Calu3 (cell line): ENCODE results near the gene OR8K3. TPM values are rescaled to one million over a fixed set of nuclear protein-coding genes. Genes with fewer than 3 reads are reported as not detected.

Experiments used
- Bru-seq: library from RNA; stranded (reverse); fragments of 400-500 nt; gene quantifications from one replicate; lab custom pipeline; 2021; lab: Mats Ljungman, UMichigan
- BruChase-seq, 2 experiments: library from RNA; stranded (reverse); fragments of 400-500 nt; gene quantifications; one replicate each; lab custom pipeline; 2021; lab: Mats Ljungman, UMichigan
- BruUV-seq: library from RNA; stranded (reverse); fragments of 400-500 nt; replicated peaks from 2 replicates; lab custom pipeline; 2021; lab: Mats Ljungman, UMichigan
- CTCF ChIA-PET: fragments of 300-600 bp; sonication (Branson Sonifier 250); formaldehyde crosslinking; loops from one replicate; lab custom pipeline; 2022; ENCODE audit warnings: antibody characterized with exemption; lab: Charles Lee
- DNase-seq: peaks from one replicate; pipeline ENCODE4 v3.0.0; 2022
- H3K27ac Mint-ChIP-seq: one replicate; pipeline ENCODE4 v1.8.0; 2022; ENCODE audit warnings: mixed read lengths; ENCODE audit not compliant: unreplicated experiment
- H3K27me3 Mint-ChIP-seq: one replicate; pipeline ENCODE4 v1.8.0; 2022; ENCODE audit warnings: mixed read lengths; ENCODE audit not compliant: unreplicated experiment
- H3K36me3 Mint-ChIP-seq: one replicate; pipeline ENCODE4 v1.8.0; 2022; ENCODE audit warnings: mild to moderate bottlenecking, moderate library complexity, mixed read lengths; ENCODE audit not compliant: insufficient read depth, unreplicated experiment
- H3K4me1 Mint-ChIP-seq: one replicate; pipeline ENCODE4 v1.8.0; 2022; ENCODE audit warnings: mild to moderate bottlenecking, low read depth, mixed read lengths; ENCODE audit not compliant: unreplicated experiment
- H3K4me3 Mint-ChIP-seq: one replicate; pipeline ENCODE4 v1.8.0; 2022; ENCODE audit warnings: mild to moderate bottlenecking, low read depth, moderate library complexity, mixed read lengths; ENCODE audit not compliant: unreplicated experiment
- H3K9me3 Mint-ChIP-seq: one replicate; pipeline ENCODE4 v1.8.0; 2022; ENCODE audit warnings: low read depth, mixed read lengths; ENCODE audit not compliant: unreplicated experiment
- intact Hi-C: fragments of 100-400 bp; cut with micrococcal nuclease; formaldehyde crosslinking; loops from one replicate; pipeline ENCODE4 v1.10.0; 2022; ENCODE audit not compliant: unreplicated experiment
- long read RNA-seq: library from polyadenylated mRNA; stranded (forward); transcript quantifications from one replicate; pipeline ENCODE4 v2.0.0, GENCODE V29; 2022
- total RNA-seq: library from RNA; stranded (reverse); gene quantifications from 2 replicates; pipeline ENCODE4 v1.2.3, GENCODE V29; 2022
- TF ChIP-seq, protein P1 (sequence below): fragments of 200-600 bp; IDR thresholded peaks from one replicate; pipeline ENCODE4 v1.8.0; 2022; ENCODE audit warnings: antibody characterized with exemption; ENCODE audit not compliant: unreplicated experiment

The OR8K3 gene
- total RNA-seq (not detected in 2 replicates), Bru-seq, nascent RNA (not detected), BruChase-seq, experiment 1, labeled RNA remaining after a 6-hour chase (not detected), BruChase-seq, experiment 2, labeled RNA remaining after a 2-hour chase (not detected)
- long read RNA-seq, result 0 reads

DNA sequence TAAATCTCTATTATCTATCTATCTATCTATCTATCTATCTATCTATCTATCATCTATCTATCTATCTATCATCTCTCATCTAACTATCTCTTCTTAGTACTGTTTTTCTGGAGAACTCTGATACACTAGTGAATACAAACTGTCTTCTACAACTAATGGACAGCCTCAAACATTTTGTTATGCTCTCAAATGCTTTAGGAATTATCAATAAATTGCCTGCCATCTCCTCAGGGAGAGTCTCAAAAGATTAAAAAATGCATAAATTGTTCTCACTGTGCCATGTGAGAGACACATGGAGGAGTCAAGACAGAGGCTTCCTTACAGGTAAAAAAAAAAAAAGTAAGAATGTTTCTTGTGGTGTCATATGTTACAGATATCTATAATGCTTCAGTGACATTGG, at the start of gene OR8K3:
TSS of gene OR8K3 (plus strand) at position 301 of the 400 bp plus-strand sequence. CDS start 3,163 bp downstream, outside the sequence.
- CTCF ChIA-PET, result no interaction called here
- no TSS peak for BruUV-seq
- H3K9me3 Mint-ChIP-seq, result peaks cover 10% of the 10 kb centered on the region
- no peak for DNase-seq
- no peaks in the 10 kb centered on the region for H3K27me3 Mint-ChIP-seq
- TF ChIP-seq, protein P1, sequence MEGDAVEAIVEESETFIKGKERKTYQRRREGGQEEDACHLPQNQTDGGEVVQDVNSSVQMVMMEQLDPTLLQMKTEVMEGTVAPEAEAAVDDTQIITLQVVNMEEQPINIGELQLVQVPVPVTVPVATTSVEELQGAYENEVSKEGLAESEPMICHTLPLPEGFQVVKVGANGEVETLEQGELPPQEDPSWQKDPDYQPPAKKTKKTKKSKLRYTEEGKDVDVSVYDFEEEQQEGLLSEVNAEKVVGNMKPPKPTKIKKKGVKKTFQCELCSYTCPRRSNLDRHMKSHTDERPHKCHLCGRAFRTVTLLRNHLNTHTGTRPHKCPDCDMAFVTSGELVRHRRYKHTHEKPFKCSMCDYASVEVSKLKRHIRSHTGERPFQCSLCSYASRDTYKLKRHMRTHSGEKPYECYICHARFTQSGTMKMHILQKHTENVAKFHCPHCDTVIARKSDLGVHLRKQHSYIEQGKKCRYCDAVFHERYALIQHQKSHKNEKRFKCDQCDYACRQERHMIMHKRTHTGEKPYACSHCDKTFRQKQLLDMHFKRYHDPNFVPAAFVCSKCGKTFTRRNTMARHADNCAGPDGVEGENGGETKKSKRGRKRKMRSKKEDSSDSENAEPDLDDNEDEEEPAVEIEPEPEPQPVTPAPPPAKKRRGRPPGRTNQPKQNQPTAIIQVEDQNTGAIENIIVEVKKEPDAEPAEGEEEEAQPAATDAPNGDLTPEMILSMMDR, result no peak
- no peaks in the 10 kb centered on the region for H3K4me1 Mint-ChIP-seq
- H3K27ac Mint-ChIP-seq, result no peak within 1 kb of the TSS
- intact Hi-C loops, result no loop called here
- no peak within 1 kb of the TSS for H3K4me3 Mint-ChIP-seq
- no peaks in the 10 kb centered on the region for H3K36me3 Mint-ChIP-seq

DNA sequence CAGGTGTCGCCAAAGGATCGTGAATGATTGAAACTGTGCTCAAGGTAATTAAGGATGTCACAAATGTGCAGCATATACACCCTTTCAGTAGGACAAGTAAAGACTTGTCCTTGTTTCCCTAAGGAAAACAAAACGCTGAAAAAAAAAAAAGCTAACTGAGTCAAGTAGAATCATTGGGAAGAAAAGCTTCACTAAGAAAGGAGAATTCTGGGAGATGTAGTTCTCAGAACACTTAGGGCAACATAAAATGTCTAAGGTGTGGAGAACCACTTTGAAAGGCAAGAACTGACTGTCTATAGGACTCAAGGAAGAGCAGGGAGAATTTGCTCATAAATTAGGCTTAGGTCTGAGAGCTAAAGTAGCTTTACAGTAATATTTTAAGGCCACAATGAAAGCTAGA, 43.9 kb upstream of the OR8K3 start:
- no TSS peak for BruUV-seq
- Mint-ChIP-seq H3K4me3 (no peak overlapping the region), H3K27me3 (no peaks in the 10 kb centered on the region), H3K36me3 (no peaks in the 10 kb centered on the region), H3K27ac (no peak overlapping the region), H3K9me3 (peaks cover 24% of the 10 kb centered on the region), H3K4me1 (no peaks in the 10 kb centered on the region)
- intact Hi-C loops, result no loop called here
- CTCF ChIA-PET, result no interaction called here
- TF ChIP-seq, protein P1, result no peak
- no peak for DNase-seq

DNA sequence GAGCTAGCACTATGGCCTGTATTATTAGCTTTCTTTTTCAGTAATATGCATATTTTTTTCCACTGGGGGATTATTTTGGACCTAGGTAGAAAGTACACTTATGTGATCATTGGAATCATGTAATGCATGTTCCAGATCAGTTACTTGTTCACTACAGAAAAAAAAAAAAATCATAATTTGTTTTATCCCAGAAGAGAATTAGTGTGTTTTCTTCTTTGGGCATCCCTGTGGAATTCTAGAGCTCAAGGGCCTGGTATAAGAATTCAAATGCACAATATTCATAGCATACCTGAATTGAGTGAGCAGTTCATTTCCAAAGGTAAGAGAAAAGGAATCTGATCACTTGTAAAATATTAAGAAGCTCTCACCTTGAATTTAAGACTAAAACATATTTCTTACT, 41.1 kb upstream of the OR8K3 start, which contains the start of gene OR5T1:
TSS of gene OR5T1 (plus strand) at position 301 of the 400 bp plus-strand sequence. CDS start 1,485 bp downstream, outside the sequence.
- TF ChIP-seq, protein P1, result no peak
- no peak for DNase-seq
- no peaks in the 10 kb centered on the region for H3K36me3 Mint-ChIP-seq
- intact Hi-C loops, result no loop called here
- no peaks in the 10 kb centered on the region for H3K4me1 Mint-ChIP-seq
- H3K27me3 Mint-ChIP-seq, result no peaks in the 10 kb centered on the region
- no peak within 1 kb of the TSS for H3K4me3 Mint-ChIP-seq
- no peak within 1 kb of the TSS for H3K27ac Mint-ChIP-seq
- peaks cover 16% of the 10 kb centered on the region for H3K9me3 Mint-ChIP-seq
- CTCF ChIA-PET, result no interaction called here
- no TSS peak for BruUV-seq

DNA sequence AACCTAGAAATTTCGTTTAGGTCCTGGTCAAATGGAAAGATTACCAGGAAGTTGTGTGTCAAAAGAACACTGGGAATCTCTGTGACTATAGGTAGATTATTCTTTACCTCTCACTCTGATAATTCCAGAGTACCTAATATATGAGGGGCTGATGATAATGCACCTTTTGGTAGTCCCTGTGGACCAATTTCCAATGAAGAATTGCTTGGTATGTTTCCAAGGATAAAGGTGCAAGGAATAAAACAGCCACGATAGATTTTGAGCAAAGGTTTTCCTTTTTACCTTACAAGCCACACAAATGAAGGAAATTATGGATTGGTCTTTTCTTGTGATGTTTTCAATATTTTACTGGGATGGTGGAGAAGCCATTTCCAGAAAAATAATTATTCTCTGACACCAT, 22.8 kb upstream of the OR8K3 start, which contains the start of gene OR8H1:
TSS of gene OR8H1 (minus strand) at position 101 of the 400 bp plus-strand sequence. CDS start 1,192 bp downstream, outside the sequence.
- no peaks in the 10 kb centered on the region for H3K4me1 Mint-ChIP-seq
- no peak within 1 kb of the TSS for H3K27ac Mint-ChIP-seq
- H3K4me3 Mint-ChIP-seq, result no peak within 1 kb of the TSS
- no peaks in the 10 kb centered on the region for H3K36me3 Mint-ChIP-seq
- CTCF ChIA-PET, result no interaction called here
- no peaks in the 10 kb centered on the region for H3K27me3 Mint-ChIP-seq
- DNase-seq, result no peak
- peaks cover 12% of the 10 kb centered on the region for H3K9me3 Mint-ChIP-seq
- BruUV-seq, result no TSS peak
- TF ChIP-seq, protein P1, result no peak
- intact Hi-C loops, result no loop called here
